Colonic mucosa (tissue), 4 donors: ENCODE data around the gene GRK3. TPM values are rescaled to one million over a fixed set of nuclear protein-coding genes. Genes with fewer than 3 reads are reported as not detected.
"Not testable (repeated sequence)": the region's sequence is repeated elsewhere in the genome, so short reads cannot be mapped to it uniquely, and the experiment has no call there.

Experiments used
- DNase-seq: peaks from one replicate; pipeline ENCODE4 v3.0.0-alpha.2; 2020
- H3K27ac ChIP-seq: fragments of 200-600 bp; one replicate; pipeline ENCODE4 v1.8.0; 2021
- H3K27me3 ChIP-seq: fragments of 200-600 bp; one replicate; pipeline ENCODE4 v1.8.0; 2021
- H3K36me3 ChIP-seq: fragments of 200-600 bp; one replicate; pipeline ENCODE4 v1.8.0; 2021
- H3K4me1 ChIP-seq: fragments of 200-600 bp; one replicate; pipeline ENCODE4 v1.8.0; 2021; ENCODE audit warnings: mild to moderate bottlenecking
- H3K4me3 ChIP-seq: fragments of 200-600 bp; one replicate; pipeline ENCODE4 v1.8.0; 2021
- H3K9ac ChIP-seq, 2 donors: one replicate each; pipeline ENCODE4 v1.7.0; 2013; ENCODE audit warnings: control low read depth in 2 of 2, low read depth in 2 of 2, low read length in 2 of 2
- H3K9me3 ChIP-seq: fragments of 200-600 bp; one replicate; pipeline ENCODE4 v1.8.0; 2021
- CTCF ChIP-seq: fragments of 200-600 bp; IDR thresholded peaks from one replicate; pipeline ENCODE4 v1.8.0; 2022; ENCODE audit warnings: antibody characterized with exemption, mild to moderate bottlenecking
- intact Hi-C: fragments of 100-400 bp; cut with DNase I; formaldehyde crosslinking; loops from one replicate; pipeline ENCODE4 v1.14.1; 2022
- total RNA-seq, 2 donors: library from RNA; stranded (reverse); fragmentation: NEBNext Ultra II Directional in 1 of 2; extraction: Animal tissue kit (Norgen Biotek cat#: 25700) in 1 of 2; gene quantifications; one replicate each; pipeline ENCODE4 v1.2.1, GENCODE V29; 2021
- donor health status: healthy.
- donor health status: DM: no; HTN: no; CAD: no.
- donor health status: DM: no; HTN: no; CAD: no.

GRK3 gene
- total RNA-seq, 2 donors from 2014 or later = 2.9 to 5.3 TPM

- intact Hi-C loops = no loop called here
- TF ChIP-seq CTCF = no peak
- H3K27me3 ChIP-seq = no peaks in the 10 kb centered on the region
- no peak for DNase-seq
- H3K36me3 ChIP-seq = no peaks in the 10 kb centered on the region
- H3K4me3 ChIP-seq = no peak overlapping the region
- H3K27ac ChIP-seq = no peak overlapping the region
- H3K9ac ChIP-seq = no peak overlapping the region
- H3K4me1 ChIP-seq = no peaks in the 10 kb centered on the region
- no peaks in the 10 kb centered on the region for H3K9me3 ChIP-seq
These were observed 38.0 kb downstream of the GRK3 start for GRCh38 chr22:25602445-25602844.

- Histone ChIP-seq H3K27ac (no peak overlapping the region), H3K36me3 (no peaks in the 10 kb centered on the region), H3K27me3 (no peaks in the 10 kb centered on the region), H3K4me3 (no peak overlapping the region), H3K9me3 (no peaks in the 10 kb centered on the region), H3K4me1 (no peaks in the 10 kb centered on the region), H3K9ac (no peak overlapping the region)
- no peak for DNase-seq
- intact Hi-C loops = no loop called here
- TF ChIP-seq CTCF = no peak
These were observed 38.4 kb downstream of the GRK3 start for GRCh38 chr22:25602916-25603315.

- H3K4me3 ChIP-seq, DNase-seq, H3K27ac ChIP-seq: not testable (repeated sequence)
These were observed 40.7 kb downstream of the GRK3 start for GRCh38 chr22:25605146-25605545.

GRCh38 chr22:25605565-25605964 lies 41.1 kb downstream of the GRK3 start:
- H3K4me1 ChIP-seq, H3K36me3 ChIP-seq, H3K9me3 ChIP-seq, H3K27ac ChIP-seq, DNase-seq, H3K4me3 ChIP-seq, H3K9ac ChIP-seq, H3K27me3 ChIP-seq, intact Hi-C loops: not testable (repeated sequence)

More at GRCh38 chr22:25605146-25605545, 40.7 kb downstream of the GRK3 start:
- H3K36me3 ChIP-seq, H3K4me1 ChIP-seq, H3K9me3 ChIP-seq, intact Hi-C loops, H3K9ac ChIP-seq, H3K27me3 ChIP-seq: not testable (repeated sequence)

- H3K27ac ChIP-seq, H3K4me1 ChIP-seq, H3K27me3 ChIP-seq, H3K9ac ChIP-seq, H3K9me3 ChIP-seq, intact Hi-C loops, DNase-seq, H3K36me3 ChIP-seq, H3K4me3 ChIP-seq: not testable (repeated sequence)
These were observed 46.8 kb downstream of the GRK3 start for GRCh38 chr22:25611284-25611683.

- not testable (repeated sequence) for H3K27me3 ChIP-seq
These were observed 48.7 kb downstream of the GRK3 start for GRCh38 chr22:25613131-25613530.

GRCh38 chr22:25613558-25613957 lies 49.1 kb downstream of the GRK3 start:
- H3K27me3 ChIP-seq, H3K27ac ChIP-seq, H3K36me3 ChIP-seq, H3K9me3 ChIP-seq, H3K9ac ChIP-seq, DNase-seq, H3K4me3 ChIP-seq, H3K4me1 ChIP-seq, intact Hi-C loops: not testable (repeated sequence)

More at GRCh38 chr22:25613131-25613530, 48.7 kb downstream of the GRK3 start:
- H3K4me1 ChIP-seq, H3K4me3 ChIP-seq, intact Hi-C loops, H3K27ac ChIP-seq, H3K9ac ChIP-seq, H3K36me3 ChIP-seq, H3K9me3 ChIP-seq, DNase-seq: not testable (repeated sequence)

GRCh38 chr22:25614791-25615190 lies 50.3 kb downstream of the GRK3 start:
- H3K9ac ChIP-seq, H3K36me3 ChIP-seq, DNase-seq, H3K4me1 ChIP-seq, H3K27ac ChIP-seq, H3K4me3 ChIP-seq, intact Hi-C loops, H3K9me3 ChIP-seq, H3K27me3 ChIP-seq: not testable (repeated sequence)

GRCh38 chr22:25621986-25622385 lies 57.5 kb downstream of the GRK3 start:
- no peak for TF ChIP-seq CTCF
- intact Hi-C loops = no loop called here

More at GRCh38 chr22:25621986-25622385, 57.5 kb downstream of the GRK3 start:
- Histone ChIP-seq H3K4me1 (no peaks in the 10 kb centered on the region), H3K9me3 (no peaks in the 10 kb centered on the region), H3K4me3 (no peak overlapping the region), H3K27me3 (no peaks in the 10 kb centered on the region), H3K9ac (no peak overlapping the region), H3K36me3 (no peaks in the 10 kb centered on the region), H3K27ac (no peak overlapping the region)
- DNase-seq = no peak
